ENCODE data around the gene BICDL2. TPM values are rescaled to one million over a fixed set of nuclear protein-coding genes. Genes with fewer than 3 reads are reported as not detected.

Gene BICDL2
- total and polyA plus RNA-seq, 2 of the 4 experiments (the other 2 are of a cell fraction): 0.17 to 0.18 TPM

DNA sequence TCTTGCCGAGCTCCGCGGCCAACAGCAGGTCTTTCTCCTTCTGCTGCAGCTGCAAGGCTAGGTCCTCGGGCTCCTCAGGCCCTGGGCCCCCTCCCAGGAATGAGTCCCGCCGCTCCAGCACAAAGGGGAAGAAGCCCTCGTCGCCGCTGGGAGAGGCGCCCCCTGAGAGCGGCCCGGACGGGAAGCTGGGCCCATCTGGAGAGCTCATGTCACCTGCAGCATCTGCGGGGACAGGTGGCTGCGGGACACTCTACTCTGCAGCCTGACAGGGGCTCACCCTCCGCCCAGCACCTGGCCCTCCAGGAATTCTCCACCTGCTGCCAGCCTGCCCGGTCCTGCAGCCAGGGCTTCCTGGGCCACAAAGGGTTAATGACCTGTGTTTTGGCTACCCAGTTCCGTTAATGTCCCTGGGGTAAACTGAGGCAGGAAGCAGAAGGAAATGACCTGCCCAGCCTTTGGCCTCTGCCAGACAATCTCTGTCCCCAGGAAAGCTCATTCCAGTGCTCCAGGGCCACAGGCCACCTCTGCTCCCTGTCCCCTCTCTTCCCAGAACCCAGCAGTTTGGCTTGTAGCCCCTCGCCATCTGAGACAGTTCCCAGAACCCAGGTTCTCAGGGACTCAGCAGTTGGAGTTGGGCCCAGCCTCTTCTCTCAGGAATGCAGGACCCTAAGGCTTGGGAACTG is 1.3 kb downstream of the BICDL2 start:
- no peak overlapping the region for H3K4me3 ChIP-seq (ENCODE audit: insufficient read depth, low read depth, low read length)
- ChIA-PET POLR2A (ENCODE audit: unreplicated experiment) (interaction anchor here (1.2 kb wide), 1 partner anchor 12 kb away, joined by 3 read pairs; no protein-coding TSS in a partner anchor), CTCF (no interaction called here)
- no peak overlapping the region for H3K18ac ChIP-seq (ENCODE audit: low read depth, low read length)
- intact Hi-C loops (cut with micrococcal nuclease): no loop called here
- H3K4me2 ChIP-seq (ENCODE audit: low read depth, low read length): no peak overlapping the region
- peak overlapping the region; percentile 21 for H2AFZ ChIP-seq (replicated peaks; ENCODE audit: low read length, poor library complexity)
- no peak overlapping the region for H2BK15ac ChIP-seq (ENCODE audit: low read depth, low read length)
- no peak overlapping the region for H4K5ac ChIP-seq (ENCODE audit: low read depth, low read length)
- no peaks in the 10 kb centered on the region for H3K36me3 ChIP-seq (ENCODE audit: control insufficient read depth, insufficient read depth, low read length)
- ATAC-seq (ENCODE audit: low read depth) (no peak), DNase-seq (no peak)
- H3K79me1 ChIP-seq (ENCODE audit: low read depth in 1 of 2, low read length in 2 of 2): no peaks in the 10 kb centered on the region
- no TSS peak for BruUV-seq (replicated peaks)
- H3K23ac ChIP-seq (ENCODE audit: low read depth, low read length): no peak overlapping the region
- H3K56ac ChIP-seq (ENCODE audit: extremely low read depth, insufficient read depth, low read length): no peak overlapping the region
- no peaks in the 10 kb centered on the region for H3K4me1 ChIP-seq (ENCODE audit: control insufficient read depth, insufficient read depth, low read length)
- peaks cover 70% of the 10 kb centered on the region for H3K27me3 ChIP-seq (ENCODE audit: control insufficient read depth, insufficient read depth, low read length)
- WGBS, 2 experiments (ENCODE audit: extremely low coverage in 2 of 2, insufficient read length in 1 of 2): 55% methylated on average over 9 of the region's 19 CpGs; no CpG with 5 or more reads in 1 of the 2 experiments
- in situ Hi-C loops (cut with MboI; ENCODE audit: low sequenced_read_pairs): no loop called here
- dilution Hi-C loops (cut with HindIII; ENCODE audit: low sequenced_read_pairs, unreplicated experiment): no loop called here
- H2AK5ac ChIP-seq (ENCODE audit: low read depth, low read length): no peak overlapping the region
- no peak overlapping the region for H2BK120ac ChIP-seq (ENCODE audit: low read depth, low read length)
- H3K9me1 ChIP-seq (ENCODE audit: insufficient read depth, low read length): no peaks in the 10 kb centered on the region
- H3K9ac ChIP-seq (ENCODE audit: low read depth, low read length): no peak overlapping the region
- H4K20me1 ChIP-seq (ENCODE audit: insufficient read depth, low read length): no peaks in the 10 kb centered on the region
- H4K8ac ChIP-seq (ENCODE audit: low read depth in 2 of 2, low read length in 2 of 2): no peak overlapping the region
- TF ChIP-seq MAZ (IDR thresholded peaks at IDR 0.05; ENCODE audit: borderline replicate concordance, low read depth, low read length) (no peak), CTCF (conservative IDR thresholded peaks at IDR 0.05; ENCODE audit: low read depth, low read length) (no peak), RAD21 (IDR thresholded peaks at IDR 0.05; ENCODE audit: low read length) (no peak), RCOR1 (IDR thresholded peaks at IDR 0.05; ENCODE audit: insufficient replicate concordance, low read length) (no peak), FOS (IDR thresholded peaks at IDR 0.05; ENCODE audit: low read depth, low read length) (no peak), POLR2A (IDR thresholded peaks at IDR 0.05; ENCODE audit: low read depth, low read length) (no peak), BHLHE40 (IDR thresholded peaks at IDR 0.05; ENCODE audit: low read depth, low read length) (no peak), MAFK (IDR thresholded peaks at IDR 0.05; ENCODE audit: low read depth, low read length) (no peak), NFE2L2 (IDR thresholded peaks at IDR 0.05; ENCODE audit: low read depth, low read length) (no peak), RFX5 (IDR thresholded peaks at IDR 0.05; ENCODE audit: low read depth, low read length) (no peak), CHD1 (IDR thresholded peaks at IDR 0.05; ENCODE audit: low read depth, low read length) (no peak), SMC3 (IDR thresholded peaks at IDR 0.05; ENCODE audit: low read depth, low read length) (no peak), CEBPB (IDR thresholded peaks at IDR 0.05; ENCODE audit: low read depth, low read length) (no peak), MXI1 (IDR thresholded peaks at IDR 0.05; ENCODE audit: borderline replicate concordance, low read depth, low read length) (no peak)
- TF ChIP-seq, protein P1, sequence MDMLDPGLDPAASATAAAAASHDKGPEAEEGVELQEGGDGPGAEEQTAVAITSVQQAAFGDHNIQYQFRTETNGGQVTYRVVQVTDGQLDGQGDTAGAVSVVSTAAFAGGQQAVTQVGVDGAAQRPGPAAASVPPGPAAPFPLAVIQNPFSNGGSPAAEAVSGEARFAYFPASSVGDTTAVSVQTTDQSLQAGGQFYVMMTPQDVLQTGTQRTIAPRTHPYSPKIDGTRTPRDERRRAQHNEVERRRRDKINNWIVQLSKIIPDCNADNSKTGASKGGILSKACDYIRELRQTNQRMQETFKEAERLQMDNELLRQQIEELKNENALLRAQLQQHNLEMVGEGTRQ (IDR thresholded peaks at IDR 0.05; ENCODE audit: low read depth, low read length): no peak
- TF ChIP-seq, protein P2, sequence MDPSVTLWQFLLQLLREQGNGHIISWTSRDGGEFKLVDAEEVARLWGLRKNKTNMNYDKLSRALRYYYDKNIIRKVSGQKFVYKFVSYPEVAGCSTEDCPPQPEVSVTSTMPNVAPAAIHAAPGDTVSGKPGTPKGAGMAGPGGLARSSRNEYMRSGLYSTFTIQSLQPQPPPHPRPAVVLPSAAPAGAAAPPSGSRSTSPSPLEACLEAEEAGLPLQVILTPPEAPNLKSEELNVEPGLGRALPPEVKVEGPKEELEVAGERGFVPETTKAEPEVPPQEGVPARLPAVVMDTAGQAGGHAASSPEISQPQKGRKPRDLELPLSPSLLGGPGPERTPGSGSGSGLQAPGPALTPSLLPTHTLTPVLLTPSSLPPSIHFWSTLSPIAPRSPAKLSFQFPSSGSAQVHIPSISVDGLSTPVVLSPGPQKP (IDR thresholded peaks at IDR 0.05; ENCODE audit: borderline replicate concordance, low read depth, low read length): no peak
- H3K9me3 ChIP-seq (ENCODE audit: control insufficient read depth, insufficient read depth, low read length): no peaks in the 10 kb centered on the region
- H3K27ac ChIP-seq (ENCODE audit: insufficient read depth, low read length): no peak overlapping the region
- H2BK5ac ChIP-seq (ENCODE audit: low read depth, low read length, poor library complexity, severe bottlenecking): no peak overlapping the region
- H2BK20ac ChIP-seq (ENCODE audit: low read depth, low read length): no peak overlapping the region
- no peak overlapping the region for H3K14ac ChIP-seq (replicated peaks; ENCODE audit: low read depth, low read length)
- no peak overlapping the region for H4K91ac ChIP-seq (ENCODE audit: insufficient read depth, low read depth, low read length)
- no peak overlapping the region for H3K4ac ChIP-seq (ENCODE audit: low read depth, low read length)
- H2AK9ac ChIP-seq (replicated peaks; ENCODE audit: low read depth, low read length, poor library complexity): no peak overlapping the region

Data from IMR-90 (cell line).